HG03139 (cell line): ENCODE data around the gene AMDHD2.
"Not testable (repeated sequence)": the region's sequence is repeated elsewhere in the genome, so short reads cannot be mapped to it uniquely, and the experiment has no call there.

Experiments
- ATAC-seq: cut with Tn5 transposase; IDR thresholded peaks from one replicate; pipeline ENCODE4 v1.9.1; 2021; ENCODE audit not compliant: unreplicated experiment

The AMDHD2 gene

GRCh38 chr16:2567506-2567905 lies 47.3 kb downstream of the AMDHD2 start:
- not testable (repeated sequence) for ATAC-seq

DNA sequence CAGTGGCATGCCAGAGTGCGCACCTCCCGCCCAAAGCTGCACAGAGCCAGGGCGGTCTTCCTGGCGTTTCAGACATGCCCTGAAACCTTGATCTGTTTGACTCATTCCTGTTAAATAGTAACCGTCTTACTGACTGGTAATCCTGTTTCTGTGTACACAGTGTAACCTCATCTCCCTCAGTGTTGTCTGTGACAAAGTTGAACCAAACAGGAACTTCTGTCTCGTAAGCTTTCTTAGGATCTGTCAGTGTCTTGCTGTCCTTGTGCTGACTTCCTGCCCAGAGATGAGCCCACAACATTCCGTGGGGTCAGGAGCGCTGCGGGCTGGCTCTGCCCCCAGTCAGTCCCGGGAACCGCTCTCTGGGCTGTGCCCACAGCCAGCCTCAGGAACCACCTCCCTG lies 48.4 kb downstream of the AMDHD2 start:
- not testable (repeated sequence) for ATAC-seq

DNA sequence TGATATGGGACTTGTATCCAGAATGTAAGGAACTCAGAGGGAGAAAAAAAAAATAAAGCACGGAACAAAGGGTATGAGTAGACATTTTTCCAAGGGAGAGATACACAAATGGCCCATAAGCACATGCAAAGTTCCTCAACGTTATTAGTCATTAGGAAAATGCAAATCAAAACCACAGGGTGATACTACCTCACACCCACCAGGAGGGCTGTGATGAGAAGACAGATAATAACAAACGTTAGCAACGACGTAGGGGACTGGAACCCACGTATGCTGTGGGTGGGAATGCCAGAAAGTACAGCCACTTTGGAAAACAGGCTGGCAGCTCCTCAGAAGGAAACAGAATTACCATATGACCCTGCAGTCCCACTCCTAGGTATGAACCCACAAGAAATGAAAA lies 52.5 kb downstream of the AMDHD2 start:
- not testable (repeated sequence) for ATAC-seq

DNA sequence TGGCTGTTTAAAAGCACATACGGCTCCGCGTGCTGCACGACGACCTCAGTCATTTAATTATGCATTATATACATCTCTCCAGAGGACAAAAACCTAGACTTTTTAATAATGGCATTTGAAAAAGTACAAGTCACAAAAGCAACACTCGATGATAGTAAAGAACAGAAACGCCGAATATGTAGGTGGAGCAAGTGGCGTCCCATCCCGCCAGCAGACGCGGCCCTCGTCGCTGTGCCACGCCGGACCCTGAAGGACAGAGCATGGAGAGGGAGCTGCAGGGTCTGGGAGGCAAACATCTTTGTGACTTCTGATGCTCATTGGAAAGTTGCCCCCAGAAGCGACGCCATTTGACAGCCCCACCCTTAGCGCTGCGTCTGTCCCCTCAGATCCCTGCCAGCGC lies 55.7 kb downstream of the AMDHD2 start:
- not testable (repeated sequence) for ATAC-seq

DNA sequence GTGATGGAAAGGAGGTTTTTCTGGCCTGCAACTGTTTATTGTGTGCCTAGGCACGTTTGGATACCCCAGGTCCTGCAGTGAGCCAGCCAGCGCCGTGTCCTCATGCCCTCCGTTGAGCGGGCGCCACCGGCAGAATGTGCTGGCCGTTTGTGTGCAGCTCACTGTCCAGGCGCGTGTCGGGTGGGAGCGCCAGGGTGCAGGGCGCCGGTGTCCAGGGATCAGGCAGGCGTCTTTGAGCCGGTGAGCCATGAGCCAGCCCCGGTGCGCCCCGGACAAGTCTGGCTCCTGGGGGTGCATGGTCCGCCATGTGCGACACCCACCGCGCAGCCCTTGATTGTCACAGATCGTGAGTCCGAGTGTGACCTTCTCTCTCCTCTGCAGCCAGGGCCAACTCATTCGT lies 56.9 kb downstream of the AMDHD2 start:
- not testable (repeated sequence) for ATAC-seq

DNA sequence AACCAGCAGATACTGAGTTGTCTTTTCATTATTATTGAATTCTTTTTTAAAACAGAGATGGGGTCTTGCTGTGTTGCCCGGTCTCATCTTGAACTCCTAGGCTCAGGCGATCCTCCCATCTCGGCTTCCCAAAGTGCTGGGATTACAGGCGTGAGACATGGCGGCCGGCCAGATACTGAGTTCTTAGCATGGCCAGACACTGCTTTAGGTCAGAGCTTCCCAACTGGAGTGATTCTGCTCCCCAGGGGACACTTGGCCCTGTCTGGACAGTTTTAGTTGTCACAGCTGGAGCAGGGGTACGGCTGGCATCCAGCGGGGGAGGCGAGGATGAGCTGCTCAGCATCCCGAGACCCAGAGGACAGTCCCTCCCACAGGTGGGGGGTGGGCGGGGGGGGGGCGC lies 58.7 kb downstream of the AMDHD2 start:
- not testable (repeated sequence) for ATAC-seq

- not testable (repeated sequence) for ATAC-seq
Observed at GRCh38 chr16:2580143-2580542, 60.0 kb downstream of the AMDHD2 start.

- not testable (repeated sequence) for ATAC-seq
Observed at GRCh38 chr16:2580818-2581217, 60.6 kb downstream of the AMDHD2 start.
